ENCODE measurements around the gene ATXN1.

Gene ATXN1

GRCh38 chr6:16670183-16670582 is 91.1 kb downstream of the ATXN1 start:
- DNase-seq = no peak

GRCh38 chr6:16669227-16669626 is 92.0 kb downstream of the ATXN1 start:
- no peak for DNase-seq

GRCh38 chr6:16667509-16667908 is 93.8 kb downstream of the ATXN1 start:
- no peak for DNase-seq

- no peak for DNase-seq
Measured at GRCh38 chr6:16665992-16666391, 95.3 kb downstream of the ATXN1 start.

GRCh38 chr6:16665182-16665581 is 96.1 kb downstream of the ATXN1 start:
- no peak for DNase-seq

GRCh38 chr6:16663901-16664300 is 97.4 kb downstream of the ATXN1 start:
- DNase-seq = no peak

GRCh38 chr6:16660157-16660497 is 101.1 kb downstream of the ATXN1 start:
- no peak for DNase-seq

- DNase-seq = no peak
Measured at GRCh38 chr6:16659466-16660156, 101.6 kb downstream of the ATXN1 start.

GRCh38 chr6:16658348-16659034 is 102.8 kb downstream of the ATXN1 start:
- no peak for DNase-seq

- DNase-seq = no peak
Measured at GRCh38 chr6:16657768-16658167, 103.5 kb downstream of the ATXN1 start.

GRCh38 chr6:16656451-16656850 is 104.8 kb downstream of the ATXN1 start:
- DNase-seq = no peak

GRCh38 chr6:16654701-16655100 is 106.6 kb downstream of the ATXN1 start:
- DNase-seq = no peak

- no peak for DNase-seq
Measured at GRCh38 chr6:16653226-16653625, 108.0 kb downstream of the ATXN1 start.

GRCh38 chr6:16651871-16652270 is 109.4 kb downstream of the ATXN1 start:
- no peak for DNase-seq

GRCh38 chr6:16649890-16650289 is 111.4 kb downstream of the ATXN1 start:
- no peak for DNase-seq

GRCh38 chr6:16649241-16649640 is 112.0 kb downstream of the ATXN1 start:
- DNase-seq = no peak

GRCh38 chr6:16648003-16648402 is 113.3 kb downstream of the ATXN1 start:
- DNase-seq = no peak

- no peak for DNase-seq
Measured at GRCh38 chr6:16647422-16647821, 113.8 kb downstream of the ATXN1 start.

GRCh38 chr6:16644540-16645250 is 116.6 kb downstream of the ATXN1 start:
- no peak for DNase-seq

GRCh38 chr6:16639684-16640480 is 121.4 kb downstream of the ATXN1 start:
- DNase-seq = no peak

GRCh38 chr6:16637635-16638034 is 123.6 kb downstream of the ATXN1 start:
- DNase-seq = no peak

- DNase-seq = no peak
Measured at GRCh38 chr6:16635810-16636602, 125.3 kb downstream of the ATXN1 start.
